HG02870 (cell line): ENCODE data around the gene FAM20A.

Experiments used
- ATAC-seq: cut with Tn5 transposase; IDR thresholded peaks from one replicate; pipeline ENCODE4 v1.9.1; 2021; ENCODE audit warnings: mild to moderate bottlenecking, moderate library complexity; ENCODE audit not compliant: unreplicated experiment

FAM20A gene

DNA sequence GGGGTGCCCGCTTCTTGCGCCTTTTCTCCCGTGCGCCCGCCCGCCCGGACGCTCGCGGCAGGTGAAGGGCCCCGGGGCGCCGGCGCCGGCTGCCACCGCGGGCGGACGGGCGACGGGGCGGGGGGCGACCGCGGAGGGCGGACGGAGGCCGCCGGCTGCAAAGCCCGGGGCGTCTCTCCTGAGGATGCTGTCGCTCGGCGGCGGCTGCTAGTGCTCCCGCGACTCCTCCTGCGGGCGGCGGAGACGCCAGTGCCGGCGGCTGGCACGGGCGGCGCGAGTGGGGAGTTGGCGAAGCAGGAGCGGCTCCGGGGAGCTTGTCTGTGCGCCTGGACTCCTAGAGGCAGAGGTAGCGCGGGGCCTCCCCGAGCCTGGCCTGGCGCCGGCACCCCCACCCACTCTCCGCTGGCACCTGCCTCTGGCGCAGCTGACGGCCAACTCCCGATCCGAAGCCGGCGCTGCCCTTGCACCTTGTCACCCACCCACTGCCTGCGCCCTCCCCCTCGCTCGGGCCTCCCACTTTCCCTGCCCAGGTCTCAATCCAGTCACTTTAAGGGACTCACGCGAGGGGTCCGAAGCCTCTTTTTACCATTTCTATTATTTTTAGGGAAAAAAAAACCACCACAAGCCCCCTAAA is at the start of gene FAM20A:
Gene FAM20A, minus strand, starts transcription at position 437 of the 634 bp plus-strand sequence. CDS start 701 bp downstream, outside the sequence.
- ATAC-seq, result no peak

DNA sequence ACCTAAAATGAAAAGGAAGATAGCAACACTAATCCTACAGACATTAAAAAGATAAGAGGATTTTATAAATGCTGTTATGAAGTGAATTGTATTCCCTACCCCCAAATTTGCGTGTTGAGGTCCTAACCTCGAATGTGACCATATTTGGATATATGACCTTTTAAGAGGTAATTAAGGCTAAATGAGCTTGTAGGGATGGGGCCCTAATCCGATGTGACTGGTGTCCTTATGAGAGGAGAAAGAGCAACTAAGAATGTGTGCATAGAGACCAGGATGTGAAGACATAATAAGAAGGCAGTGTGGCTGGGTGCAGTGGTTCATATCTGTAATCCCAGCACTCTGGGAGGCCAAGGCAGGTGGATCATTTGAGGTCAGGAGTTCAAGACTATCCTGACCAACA is 48.2 kb upstream of the FAM20A start:
- no peak for ATAC-seq

DNA sequence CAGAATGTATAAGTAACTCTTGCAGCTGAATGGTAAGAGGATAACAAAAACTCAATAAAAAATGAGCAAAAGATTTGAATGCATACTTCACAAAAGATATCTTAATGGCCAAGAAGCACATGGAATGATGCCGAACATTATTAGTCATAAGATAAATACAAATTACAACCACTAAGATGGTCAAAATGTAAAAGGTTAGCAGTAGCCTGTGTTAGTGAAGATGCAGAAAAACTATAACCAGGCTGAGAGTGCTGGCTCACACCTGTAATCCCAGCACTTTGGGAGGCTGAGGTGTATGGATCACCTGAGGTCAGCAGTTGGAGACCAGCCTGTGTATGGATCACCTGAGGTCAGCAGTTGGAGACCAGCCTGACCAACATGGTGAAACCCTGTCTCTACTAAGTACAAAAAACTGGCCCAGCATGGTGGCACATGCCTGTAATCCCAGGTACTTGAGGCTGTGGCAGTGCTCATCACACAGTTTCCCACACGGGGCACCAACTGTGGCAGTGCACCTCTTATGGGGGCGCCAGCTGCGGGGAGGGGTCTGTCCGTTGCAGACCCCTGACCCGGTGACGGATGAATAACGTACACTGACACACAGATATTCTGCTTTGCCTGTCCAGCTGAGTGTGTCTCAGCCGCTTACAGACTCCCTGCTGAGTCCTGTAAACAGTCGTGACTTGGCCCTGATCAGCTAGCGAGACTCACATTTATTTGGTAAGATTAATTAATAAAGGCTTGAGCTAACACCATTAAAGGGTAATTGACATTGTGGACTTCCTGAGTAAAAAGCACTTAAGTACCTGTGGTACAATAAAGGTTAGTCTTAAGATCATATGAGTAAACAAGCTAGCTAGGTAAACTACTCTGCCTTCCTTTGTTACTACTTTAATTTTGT is 45.7 kb upstream of the FAM20A start:
- no peak for ATAC-seq

DNA sequence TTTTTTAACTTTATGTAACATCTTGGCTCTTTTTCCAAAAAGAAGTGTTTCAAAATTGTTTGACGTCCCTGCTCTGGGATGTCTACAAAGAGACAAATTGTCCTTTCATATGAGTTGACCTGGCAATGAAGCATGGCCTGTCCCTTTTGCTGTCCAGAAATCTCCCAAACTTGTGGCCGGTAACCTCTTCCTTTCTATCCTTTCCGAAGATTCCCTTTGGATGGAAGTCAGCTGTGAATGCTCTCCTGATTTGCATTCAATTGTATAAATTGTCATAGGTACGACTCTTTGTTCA is 40.9 kb upstream of the FAM20A start:
- ATAC-seq, result no peak

DNA sequence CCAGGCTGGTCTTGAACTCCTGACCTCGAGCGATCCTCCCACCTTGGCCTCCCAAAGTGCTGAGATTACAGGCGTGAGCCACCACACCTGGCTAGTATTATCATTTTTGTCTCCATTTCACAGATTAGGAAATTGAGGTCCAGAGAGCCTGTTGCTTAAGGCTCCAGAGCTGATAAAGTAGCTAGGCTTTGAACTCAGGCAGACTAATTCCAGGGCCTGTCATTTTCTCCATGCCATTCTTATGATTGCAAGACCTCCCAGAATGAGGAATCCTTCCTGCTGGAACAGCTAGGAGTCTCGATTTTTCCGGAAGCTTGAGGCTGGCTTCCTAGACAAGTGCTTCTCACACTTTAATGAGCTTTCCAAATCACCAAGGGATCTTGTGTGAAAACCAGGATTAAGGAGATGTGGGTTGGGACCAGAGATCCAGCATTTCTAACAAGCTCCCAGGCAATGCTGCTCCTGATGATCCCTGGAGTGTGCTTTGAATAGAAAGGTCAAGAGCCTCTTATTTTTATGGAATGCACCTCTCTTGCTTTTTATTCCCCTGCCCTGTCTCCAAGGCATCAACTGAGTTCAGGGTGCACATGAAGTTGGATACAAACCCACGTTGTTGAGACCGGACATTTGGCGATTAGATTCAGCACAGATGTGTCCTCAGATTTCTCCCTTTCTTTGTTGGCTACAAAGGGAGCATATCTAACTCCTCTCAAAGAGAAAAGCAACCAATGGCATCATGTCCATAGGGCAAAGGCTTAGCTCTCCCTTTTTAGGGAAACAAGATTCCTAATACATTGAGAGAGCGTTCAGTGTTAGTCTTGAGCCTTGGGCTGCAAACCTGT is 40.3 kb upstream of the FAM20A start:
- no peak for ATAC-seq

DNA sequence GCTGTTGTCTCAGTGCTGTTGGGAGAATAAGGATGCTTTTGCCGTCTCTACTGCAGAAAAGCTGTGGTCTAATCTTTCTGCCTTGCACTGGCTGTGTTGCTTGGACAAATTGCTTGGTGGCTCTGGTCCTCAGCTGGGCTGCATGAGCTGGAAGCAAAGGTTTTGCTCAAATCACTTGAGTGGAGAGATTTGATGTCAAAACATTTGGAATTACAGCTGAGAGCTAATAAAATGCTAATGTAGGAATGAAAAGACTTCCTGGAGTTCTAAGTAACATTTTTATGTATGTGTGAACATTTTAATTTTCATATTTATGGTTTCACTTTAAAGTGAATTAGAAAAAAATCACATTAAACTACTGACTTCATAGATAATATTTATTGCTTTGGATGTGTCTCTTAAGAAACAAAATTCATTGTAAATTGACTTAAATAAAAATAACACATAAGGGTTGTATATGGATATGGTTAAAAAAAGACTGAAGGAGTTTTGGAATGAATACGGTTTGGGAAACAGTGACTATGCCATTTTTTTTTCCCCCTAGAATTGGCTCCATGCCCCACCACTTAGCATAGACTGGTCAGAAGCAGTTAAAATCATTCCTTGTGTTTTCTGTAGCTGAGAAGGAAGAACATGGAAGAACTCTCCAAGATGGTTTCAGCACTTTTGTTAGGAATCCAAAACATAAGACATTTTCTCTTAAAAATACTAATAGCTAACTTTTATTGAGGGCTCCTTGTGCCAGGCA is 39.2 kb upstream of the FAM20A start:
- no peak for ATAC-seq

DNA sequence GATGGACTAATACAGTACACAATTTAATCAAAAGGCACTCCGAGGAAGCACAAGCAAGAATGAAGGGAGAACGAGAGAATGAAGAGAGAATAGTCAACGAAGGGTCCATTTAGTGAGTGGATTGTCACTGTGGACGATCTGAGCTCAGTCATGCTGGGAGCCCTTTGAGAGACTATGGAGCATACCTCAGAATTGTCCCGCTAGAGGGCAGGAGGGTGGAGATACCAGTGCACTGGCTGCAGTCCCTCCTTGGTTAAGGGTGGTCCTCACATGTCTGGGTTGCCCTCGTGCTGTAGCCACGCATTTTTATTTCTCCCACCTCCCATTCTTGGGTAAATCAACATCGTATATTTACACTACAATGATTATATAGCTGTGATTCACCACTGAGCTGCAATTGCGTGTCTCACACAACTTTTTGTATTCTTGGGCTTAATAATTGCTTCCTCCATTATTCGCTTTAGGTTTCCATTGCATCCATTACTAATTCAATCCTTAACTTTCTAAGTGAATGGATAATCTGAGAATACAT is 33.2 kb upstream of the FAM20A start:
- no peak for ATAC-seq

DNA sequence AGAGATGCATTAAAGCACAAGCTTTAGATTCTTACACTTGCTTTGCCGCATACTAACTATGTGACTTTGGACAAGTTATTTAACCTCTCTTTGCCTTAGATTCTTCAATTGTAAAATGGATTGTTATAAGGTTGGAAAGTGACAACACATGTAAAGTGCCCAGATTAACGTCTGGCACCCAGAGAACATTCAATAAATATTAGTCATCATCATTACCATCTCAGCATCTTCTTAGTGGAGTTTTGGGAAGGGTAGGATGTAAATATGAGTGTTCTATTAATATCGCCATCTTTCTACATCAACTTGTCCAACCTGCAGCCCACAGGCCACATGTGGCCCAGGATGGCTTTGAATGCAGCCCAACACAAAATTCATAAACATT is 27.4 kb upstream of the FAM20A start:
- ATAC-seq, result no peak

DNA sequence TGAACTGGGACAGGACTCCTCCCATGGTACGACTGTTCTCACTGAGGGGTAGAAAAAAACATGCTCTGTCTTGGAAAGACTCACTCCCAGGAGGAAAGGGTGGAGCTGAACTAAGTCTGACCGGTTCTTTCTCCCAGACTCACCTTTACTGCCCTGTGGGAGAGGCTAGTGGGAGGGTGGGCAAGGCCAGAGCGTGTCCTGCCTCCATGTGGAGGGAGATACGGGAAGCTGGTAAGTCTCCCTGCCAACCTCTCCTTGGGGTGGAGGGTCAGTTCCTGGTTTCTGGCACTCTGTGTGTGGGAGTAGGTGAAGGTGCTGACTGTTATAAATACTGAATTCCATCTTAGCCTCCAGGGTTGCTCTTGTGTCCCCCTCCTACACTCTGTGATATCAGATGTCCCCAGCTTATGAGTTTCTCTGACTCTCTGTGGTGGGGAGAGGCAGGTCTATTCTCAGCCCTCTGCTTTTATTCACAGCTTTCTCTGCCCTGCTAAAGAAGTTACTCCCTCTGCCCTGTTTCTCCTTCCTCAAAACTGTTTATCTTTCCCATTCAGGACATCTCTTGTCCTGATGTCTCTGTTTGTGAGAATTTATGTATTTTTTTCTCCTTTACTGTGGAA is 26.9 kb upstream of the FAM20A start:
- no peak for ATAC-seq

DNA sequence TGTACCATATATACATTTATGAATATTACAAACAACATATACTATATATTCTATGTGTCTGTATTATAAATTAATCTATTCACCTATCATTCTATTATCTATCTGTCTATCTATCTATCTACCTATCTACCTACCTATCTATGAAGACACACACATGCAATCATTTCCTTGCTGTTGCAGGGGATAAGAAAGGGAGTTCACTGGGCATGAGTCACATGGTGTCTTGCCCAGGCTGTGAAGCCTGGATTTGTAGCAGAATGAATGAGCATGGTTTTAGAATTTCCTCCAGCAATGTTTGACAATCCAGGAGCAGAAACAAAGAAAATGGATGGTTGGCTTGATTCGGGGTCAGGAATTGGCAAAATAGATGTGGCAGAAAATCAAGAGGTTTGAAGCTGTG is 23.2 kb upstream of the FAM20A start:
- ATAC-seq, result no peak

DNA sequence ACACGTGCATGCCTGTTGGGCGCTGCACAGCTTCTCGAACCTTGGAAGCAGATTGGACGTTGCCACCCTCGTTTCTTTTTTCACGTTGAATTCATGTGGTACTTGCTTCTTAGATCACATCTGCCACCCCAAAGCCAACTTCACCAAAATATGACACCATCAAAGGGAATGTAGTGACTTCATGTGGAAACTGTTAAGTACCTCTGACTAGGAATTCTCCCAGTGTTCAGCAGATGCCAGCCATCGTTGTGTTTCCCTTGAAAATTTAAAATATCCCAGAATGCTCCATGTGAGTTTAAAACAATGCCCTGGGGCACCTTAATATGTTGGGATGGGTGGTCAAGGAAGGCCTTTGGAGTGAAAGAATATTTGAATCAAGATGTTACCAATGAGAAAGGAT is 22.6 kb upstream of the FAM20A start:
- ATAC-seq, result no peak

DNA sequence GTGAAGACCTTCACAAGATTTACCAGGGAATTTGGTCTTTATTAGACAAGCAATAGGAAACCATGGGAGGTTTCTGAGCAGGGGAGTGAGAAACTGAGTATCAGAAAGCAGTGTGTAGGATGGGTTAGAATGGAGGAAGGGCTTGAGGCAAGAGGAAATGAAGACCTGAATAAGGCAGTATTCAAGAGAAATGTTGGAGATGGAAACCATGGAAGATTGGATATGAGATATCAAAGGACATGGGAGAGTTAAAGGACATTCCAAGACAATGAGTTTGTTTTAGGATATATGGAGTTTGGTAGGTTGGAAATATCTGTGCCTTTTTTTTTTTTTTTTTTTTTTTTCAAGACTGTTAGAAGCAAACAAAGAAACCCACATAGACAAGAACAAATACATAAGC is 21.3 kb upstream of the FAM20A start:
- ATAC-seq, result no peak

DNA sequence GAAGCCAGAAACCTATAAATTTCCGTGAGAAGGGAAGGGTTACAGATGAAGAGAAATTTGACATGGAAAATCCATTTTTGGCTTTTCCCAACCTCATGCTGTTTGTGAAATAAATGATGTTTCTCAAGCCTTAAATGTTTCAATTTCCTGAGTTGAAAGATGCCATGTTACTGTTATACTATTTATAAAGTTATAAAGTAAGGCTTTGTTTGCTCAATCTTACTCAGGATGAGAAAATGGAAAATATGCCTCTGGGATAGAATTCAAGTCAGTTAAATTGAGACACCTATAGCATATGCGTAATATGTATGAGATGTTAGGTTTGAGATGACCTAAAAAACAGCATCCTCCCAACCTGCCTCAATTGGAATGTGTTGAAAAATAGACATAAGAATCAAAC is 19.9 kb upstream of the FAM20A start:
- no peak for ATAC-seq

DNA sequence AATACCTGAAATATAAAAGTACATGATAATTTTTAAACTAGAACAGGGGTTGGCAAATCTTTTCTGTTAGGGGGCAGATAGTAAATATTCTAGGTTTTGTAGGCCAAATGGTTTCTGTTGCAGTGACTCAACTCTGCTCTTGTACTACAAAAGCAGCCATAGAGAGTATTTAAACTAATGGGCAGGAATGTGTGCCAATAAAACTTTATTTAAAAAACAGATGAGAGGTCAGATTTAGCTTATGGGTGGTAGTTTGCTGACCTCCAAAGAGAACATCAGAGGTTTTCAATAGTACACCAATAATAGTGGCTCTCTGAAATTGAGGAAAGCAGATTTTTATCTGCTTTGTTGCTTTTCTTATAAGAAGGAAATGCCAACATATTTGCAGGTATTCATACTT is 15.2 kb upstream of the FAM20A start:
- no peak for ATAC-seq

DNA sequence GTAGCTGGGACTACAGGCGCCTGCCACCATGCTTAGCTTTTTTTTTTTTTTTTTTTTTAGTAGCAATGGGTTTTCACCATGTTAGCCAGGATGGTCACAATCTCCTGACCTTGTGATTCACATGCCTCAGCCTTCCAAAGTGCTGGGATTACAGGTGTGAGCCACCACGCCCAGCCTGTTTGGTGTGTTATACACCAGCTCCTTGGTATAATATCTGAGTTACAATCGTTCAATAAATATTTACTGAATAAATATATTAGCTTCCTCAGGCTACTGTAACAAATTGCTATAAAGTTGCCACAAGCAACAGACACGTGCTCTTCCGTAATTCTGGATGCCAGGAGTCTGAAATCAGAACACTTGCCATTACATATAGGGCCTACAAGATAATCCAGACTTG is 13.6 kb upstream of the FAM20A start:
- no peak for ATAC-seq

DNA sequence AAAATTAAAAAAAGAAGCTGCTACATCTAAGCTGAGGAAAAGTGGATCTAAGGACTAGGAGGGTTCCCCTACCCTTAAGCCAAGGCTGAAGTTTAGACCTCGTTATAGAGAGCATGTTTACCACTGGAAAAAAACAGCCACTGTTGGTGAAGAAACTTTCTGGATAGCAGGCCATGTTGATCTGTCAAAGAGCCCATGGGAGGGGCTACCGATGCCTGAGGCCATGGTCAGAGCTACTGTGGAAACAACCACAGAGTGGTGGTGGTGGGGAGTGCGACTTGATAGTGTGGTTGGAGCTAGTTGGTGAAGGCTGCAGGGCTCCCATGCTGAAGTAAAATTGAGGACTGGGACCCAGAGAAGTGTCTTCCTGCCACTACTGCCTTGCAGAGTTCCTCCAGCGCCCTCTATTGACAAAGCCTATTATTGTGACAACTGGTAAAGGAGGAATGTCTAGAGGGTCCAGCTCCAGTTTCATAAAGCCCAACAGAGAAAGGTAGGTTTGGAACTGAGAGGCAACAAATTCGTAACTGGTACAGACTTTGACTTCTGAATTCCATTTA is 12.7 kb upstream of the FAM20A start:
- no peak for ATAC-seq

DNA sequence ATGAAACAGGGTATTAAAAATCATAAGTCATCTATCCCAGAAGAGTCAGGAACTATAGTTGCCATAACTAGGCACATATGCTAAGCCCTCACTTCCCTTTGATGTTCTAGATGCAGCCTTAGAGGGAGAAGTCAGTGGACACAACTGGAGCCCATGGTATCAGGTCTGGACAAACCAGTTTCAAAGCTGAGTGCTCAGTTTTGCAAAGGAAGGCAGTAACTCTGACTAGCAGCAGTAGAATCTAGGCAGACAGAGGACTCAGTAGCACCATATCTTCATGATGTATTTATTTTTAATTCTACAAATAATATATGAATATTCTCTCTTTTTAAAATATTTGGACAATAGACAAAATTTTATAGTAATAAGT is 11.7 kb upstream of the FAM20A start:
- ATAC-seq, result no peak

DNA sequence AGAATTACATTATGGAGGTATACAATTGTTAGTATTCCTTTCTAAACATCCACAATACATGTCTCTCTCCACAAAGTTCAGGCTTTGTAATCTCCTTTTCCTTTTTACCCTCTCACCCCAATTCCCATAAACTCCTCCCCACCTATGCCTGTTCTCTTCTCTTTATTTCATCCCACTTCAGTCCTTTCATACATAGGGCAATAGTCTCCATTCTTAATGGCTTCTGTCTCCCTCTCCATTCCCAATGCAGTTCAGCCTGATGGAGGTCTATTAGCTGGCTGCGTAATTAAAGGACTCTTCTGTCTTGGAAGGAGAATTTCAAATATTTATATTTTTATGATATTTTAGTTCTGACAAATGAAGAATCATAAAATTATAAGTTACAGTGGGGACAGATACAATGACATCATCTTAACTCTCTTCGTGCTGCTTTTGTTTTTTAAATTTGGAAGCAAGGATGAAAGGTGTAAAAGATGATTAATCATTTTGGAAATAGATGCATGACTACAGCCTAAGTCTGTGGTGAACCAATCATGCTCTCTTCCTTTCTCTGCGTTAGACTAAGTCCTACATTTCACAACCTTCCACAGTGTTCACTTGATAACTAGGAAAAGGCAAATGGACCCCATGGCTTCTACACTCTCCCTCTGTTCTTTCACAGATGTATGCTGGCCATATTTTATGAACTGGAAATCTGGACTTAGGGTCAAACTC is 11.2 kb upstream of the FAM20A start:
- ATAC-seq, result no peak

DNA sequence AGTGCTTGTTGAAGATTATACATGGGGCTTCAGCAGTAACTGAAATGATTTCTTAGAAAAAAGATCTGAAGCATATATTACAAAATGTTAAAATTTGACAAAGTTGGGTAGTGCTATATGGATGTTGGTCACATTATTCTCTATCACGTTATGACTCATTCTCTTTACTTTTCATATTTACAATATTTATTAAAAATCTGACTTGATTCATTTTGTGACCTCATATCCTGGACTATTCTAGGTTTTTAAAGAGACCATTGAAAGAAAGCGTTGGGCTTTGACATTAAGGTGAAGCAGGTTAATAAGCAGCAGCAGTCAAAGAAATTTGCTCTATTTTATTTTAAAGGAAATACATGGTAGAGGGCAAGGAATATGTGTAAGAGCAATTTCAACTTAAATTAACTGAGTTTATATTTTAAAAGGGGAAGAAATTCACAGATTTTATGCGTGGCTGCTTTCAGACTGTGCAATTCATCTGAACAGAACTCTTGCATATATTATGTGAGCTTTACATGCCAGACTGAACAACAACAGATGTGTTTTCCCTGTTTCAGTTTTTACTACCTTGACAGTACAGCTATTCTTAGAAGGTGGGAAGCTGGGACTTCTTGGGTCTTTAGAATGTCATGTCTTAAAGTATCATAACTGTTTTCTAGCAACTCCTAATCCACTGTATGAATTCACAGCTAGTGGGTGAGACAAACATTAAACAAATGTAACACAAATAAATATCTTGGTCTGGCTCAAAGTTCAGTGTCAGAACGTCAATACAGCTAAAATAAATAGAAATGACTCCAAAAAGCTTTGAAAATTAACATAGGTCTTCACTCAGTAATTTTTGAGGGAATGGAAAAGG is 10.4 kb upstream of the FAM20A start:
- ATAC-seq, result no peak
